Colonic mucosa (tissue), 4 donors: ENCODE measurements around the gene SULF2. TPM values are rescaled to one million over a fixed set of nuclear protein-coding genes. Genes with fewer than 3 reads are reported as not detected.

Experiments used
- DNase-seq: peaks from one replicate; pipeline ENCODE4 v3.0.0-alpha.2; 2020
- H3K27ac ChIP-seq: fragments of 200-600 bp; one replicate; pipeline ENCODE4 v1.8.0; 2021
- H3K27me3 ChIP-seq: fragments of 200-600 bp; one replicate; pipeline ENCODE4 v1.8.0; 2021
- H3K36me3 ChIP-seq: fragments of 200-600 bp; one replicate; pipeline ENCODE4 v1.8.0; 2021
- H3K4me1 ChIP-seq: fragments of 200-600 bp; one replicate; pipeline ENCODE4 v1.8.0; 2021; ENCODE audit warnings: mild to moderate bottlenecking
- H3K4me3 ChIP-seq: fragments of 200-600 bp; one replicate; pipeline ENCODE4 v1.8.0; 2021
- H3K9ac ChIP-seq, 2 donors: one replicate each; pipeline ENCODE4 v1.7.0; 2013; ENCODE audit warnings: control low read depth in 2 of 2, low read depth in 2 of 2, low read length in 2 of 2
- H3K9me3 ChIP-seq: fragments of 200-600 bp; one replicate; pipeline ENCODE4 v1.8.0; 2021
- intact Hi-C: fragments of 100-400 bp; cut with DNase I; formaldehyde crosslinking; loops from one replicate; pipeline ENCODE4 v1.14.1; 2022
- total RNA-seq, 2 donors: library from RNA; stranded (reverse); fragmentation: NEBNext Ultra II Directional in 1 of 2; extraction: Animal tissue kit (Norgen Biotek cat#: 25700) in 1 of 2; gene quantifications; one replicate each; pipeline ENCODE4 v1.2.1, GENCODE V29; 2021
- TF ChIP-seq, protein P1 (sequence below): fragments of 200-600 bp; IDR thresholded peaks from one replicate; pipeline ENCODE4 v1.8.0; 2022; ENCODE audit warnings: antibody characterized with exemption, mild to moderate bottlenecking
- donor health status: healthy.
- donor health status: DM: no; HTN: no; CAD: no.
- donor health status: DM: no; HTN: no; CAD: no.

The SULF2 gene
- total RNA-seq, 2 donors from 2014 or later: 97.9 to 153 TPM

DNA sequence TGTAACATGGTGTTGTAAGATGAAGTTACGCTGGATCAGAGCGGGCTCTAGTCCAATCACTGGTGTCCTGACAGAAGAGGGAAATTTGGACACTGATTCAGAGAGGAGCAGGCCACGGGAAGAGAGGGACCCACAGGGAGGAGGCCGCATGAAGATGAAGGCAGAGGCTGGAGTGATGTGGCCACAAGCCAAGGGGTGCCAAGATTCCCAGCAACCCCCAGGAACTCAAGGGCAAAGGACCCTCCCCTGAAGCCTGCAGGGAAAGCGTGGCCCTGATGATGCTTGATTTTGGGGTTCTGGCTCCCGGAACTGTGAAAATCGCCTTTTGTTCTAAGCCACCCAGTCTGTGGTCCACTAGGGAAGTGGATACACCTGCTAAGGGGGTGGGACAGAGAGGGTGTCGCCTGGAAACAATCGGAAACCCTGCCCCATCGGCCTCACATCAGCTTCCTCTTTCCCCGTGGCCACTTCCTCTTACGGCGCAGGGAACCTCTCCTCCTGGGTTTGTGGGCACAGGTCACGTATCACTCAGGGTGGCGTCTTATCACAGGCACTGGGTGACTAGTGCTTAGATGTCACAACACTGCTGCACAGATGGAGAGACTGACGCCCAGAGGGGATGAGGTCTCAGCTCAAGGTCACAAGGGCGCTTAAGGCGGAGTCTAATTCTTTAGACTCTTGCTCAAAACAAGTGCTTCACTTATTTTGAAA is 58.0 kb downstream of the SULF2 start:
- no peak overlapping the region for H3K9ac ChIP-seq
- DNase-seq: peak; percentile 49
- TF ChIP-seq, protein P1, sequence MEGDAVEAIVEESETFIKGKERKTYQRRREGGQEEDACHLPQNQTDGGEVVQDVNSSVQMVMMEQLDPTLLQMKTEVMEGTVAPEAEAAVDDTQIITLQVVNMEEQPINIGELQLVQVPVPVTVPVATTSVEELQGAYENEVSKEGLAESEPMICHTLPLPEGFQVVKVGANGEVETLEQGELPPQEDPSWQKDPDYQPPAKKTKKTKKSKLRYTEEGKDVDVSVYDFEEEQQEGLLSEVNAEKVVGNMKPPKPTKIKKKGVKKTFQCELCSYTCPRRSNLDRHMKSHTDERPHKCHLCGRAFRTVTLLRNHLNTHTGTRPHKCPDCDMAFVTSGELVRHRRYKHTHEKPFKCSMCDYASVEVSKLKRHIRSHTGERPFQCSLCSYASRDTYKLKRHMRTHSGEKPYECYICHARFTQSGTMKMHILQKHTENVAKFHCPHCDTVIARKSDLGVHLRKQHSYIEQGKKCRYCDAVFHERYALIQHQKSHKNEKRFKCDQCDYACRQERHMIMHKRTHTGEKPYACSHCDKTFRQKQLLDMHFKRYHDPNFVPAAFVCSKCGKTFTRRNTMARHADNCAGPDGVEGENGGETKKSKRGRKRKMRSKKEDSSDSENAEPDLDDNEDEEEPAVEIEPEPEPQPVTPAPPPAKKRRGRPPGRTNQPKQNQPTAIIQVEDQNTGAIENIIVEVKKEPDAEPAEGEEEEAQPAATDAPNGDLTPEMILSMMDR: no peak
- no peaks in the 10 kb centered on the region for H3K36me3 ChIP-seq
- H3K4me3 ChIP-seq: no peak overlapping the region
- intact Hi-C loops: loop anchor here (5.0 kb wide), 2 partner anchors 55 to 895 kb away; no protein-coding TSS in a partner anchor
- no peaks in the 10 kb centered on the region for H3K9me3 ChIP-seq
- no peaks in the 10 kb centered on the region for H3K27me3 ChIP-seq
- H3K27ac ChIP-seq: no peak overlapping the region
- no peaks in the 10 kb centered on the region for H3K4me1 ChIP-seq

DNA sequence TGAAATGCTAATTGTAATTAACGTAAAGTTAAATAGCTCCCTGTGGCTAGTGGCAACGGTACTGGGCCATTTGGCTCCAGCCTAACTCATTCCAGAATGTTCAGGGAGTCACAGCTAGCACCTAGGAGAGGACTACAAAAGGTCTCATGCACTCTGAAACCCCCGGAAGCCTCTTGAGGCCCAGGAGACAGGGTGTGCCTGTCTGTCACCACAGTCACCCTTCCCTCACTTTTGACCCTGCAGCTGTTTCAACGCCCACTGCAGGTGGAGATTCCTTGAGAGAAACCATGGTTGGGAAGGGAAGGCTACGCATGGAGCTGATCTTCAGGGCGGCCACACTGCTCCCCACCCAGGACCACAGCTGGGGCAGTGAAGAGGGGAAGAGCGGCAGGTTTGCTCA is 58.6 kb downstream of the SULF2 start:
- no peaks in the 10 kb centered on the region for H3K9me3 ChIP-seq
- no peak overlapping the region for H3K9ac ChIP-seq
- DNase-seq: no peak
- H3K27ac ChIP-seq: no peak overlapping the region
- intact Hi-C loops: loop anchor here (5.0 kb wide), 2 partner anchors 56 to 896 kb away; no protein-coding TSS in a partner anchor
- no peaks in the 10 kb centered on the region for H3K27me3 ChIP-seq
- no peaks in the 10 kb centered on the region for H3K4me1 ChIP-seq
- no peaks in the 10 kb centered on the region for H3K36me3 ChIP-seq
- no peak overlapping the region for H3K4me3 ChIP-seq
- TF ChIP-seq, protein P1: no peak

DNA sequence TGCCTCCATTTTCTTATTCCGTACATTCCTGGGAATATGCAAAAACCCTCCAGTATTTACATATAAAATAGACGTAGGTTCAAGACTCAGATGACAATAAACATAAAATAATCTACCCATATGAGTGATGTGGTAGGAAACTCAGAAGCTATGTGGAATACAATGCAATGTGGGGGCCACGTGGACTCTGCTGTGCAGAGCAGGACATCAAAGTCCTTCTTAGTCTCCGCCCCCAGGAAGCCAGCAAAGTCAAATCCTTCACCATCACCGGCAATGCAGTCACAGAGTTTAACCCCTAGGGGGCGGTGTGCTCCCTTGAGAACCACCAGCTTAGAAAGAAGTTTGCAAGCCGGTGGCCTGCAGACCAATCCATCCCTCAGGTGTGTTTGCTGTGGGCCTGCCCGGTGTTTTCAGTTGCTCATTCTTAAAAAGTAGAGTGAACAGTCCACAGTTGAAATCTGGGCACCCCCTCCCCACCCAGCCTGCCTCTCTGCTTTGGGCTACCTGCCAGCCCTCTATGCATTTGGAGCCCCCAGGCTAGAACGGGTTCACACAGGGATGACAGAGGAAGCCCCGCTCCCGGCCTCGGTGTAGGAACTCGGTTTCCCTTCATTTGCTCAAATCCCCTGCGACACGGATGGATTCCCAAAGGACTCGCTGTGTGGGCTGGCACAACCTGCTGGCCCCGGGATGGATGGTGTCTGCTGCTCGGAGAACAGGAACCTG is 59.9 kb downstream of the SULF2 start:
- H3K27ac ChIP-seq: no peak overlapping the region
- H3K9me3 ChIP-seq: no peaks in the 10 kb centered on the region
- peak; percentile 82 for DNase-seq
- no peak overlapping the region for H3K9ac ChIP-seq
- intact Hi-C loops: loop anchor here (5.0 kb wide), 2 partner anchors 57 to 897 kb away; no protein-coding TSS in a partner anchor
- TF ChIP-seq, protein P1: peak; percentile 97
- no peaks in the 10 kb centered on the region for H3K27me3 ChIP-seq
- H3K4me1 ChIP-seq: no peaks in the 10 kb centered on the region
- H3K4me3 ChIP-seq: no peak overlapping the region
- no peaks in the 10 kb centered on the region for H3K36me3 ChIP-seq

DNA sequence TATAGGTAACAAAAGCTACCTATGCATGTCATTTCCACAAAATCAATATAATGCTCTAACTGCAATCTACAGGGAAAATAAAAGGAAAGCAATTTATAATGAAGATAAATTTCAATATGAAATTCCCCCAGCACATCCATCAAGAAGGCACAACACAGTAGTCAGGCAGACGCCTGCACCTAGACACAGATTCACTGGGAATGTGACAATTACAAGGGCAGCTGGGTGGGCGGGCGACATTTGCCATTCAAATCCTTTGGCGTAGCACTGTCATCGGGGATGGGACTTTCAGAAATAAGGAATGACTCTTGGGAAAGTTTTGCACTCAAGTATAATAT is 60.4 kb downstream of the SULF2 start:
- H3K9ac ChIP-seq: no peak overlapping the region
- H3K4me3 ChIP-seq: no peak overlapping the region
- H3K9me3 ChIP-seq: no peaks in the 10 kb centered on the region
- intact Hi-C loops: loop anchor here (5.0 kb wide), 2 partner anchors 57 to 897 kb away; no protein-coding TSS in a partner anchor
- no peak overlapping the region for H3K27ac ChIP-seq
- no peaks in the 10 kb centered on the region for H3K36me3 ChIP-seq
- DNase-seq: no peak
- H3K27me3 ChIP-seq: no peaks in the 10 kb centered on the region
- no peaks in the 10 kb centered on the region for H3K4me1 ChIP-seq
- TF ChIP-seq, protein P1: no peak

DNA sequence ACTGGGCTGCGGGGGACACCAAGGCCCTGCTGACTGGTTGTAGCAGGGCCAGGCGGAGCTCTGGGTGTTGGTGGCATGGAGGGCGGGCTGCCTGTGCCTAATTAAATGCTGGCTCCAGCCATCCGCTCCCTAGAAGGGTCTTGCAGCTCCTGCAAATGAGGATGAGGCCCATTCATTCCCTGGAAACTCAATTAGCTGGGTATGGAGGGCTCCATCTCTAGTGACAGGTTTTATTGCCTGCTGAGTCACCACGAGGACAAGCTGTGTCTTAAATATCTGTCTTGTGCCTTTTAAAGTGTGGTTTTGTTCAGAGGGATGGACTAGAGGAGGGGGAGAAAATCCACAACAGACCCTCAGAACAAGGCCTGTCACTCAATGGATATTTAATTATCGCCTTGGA is 60.9 kb downstream of the SULF2 start:
- intact Hi-C loops: no loop called here

More for the DNA sequence above, 60.9 kb downstream of the SULF2 start:
- DNase-seq: no peak
- no peak overlapping the region for H3K27ac ChIP-seq
- TF ChIP-seq, protein P1: no peak
- no peaks in the 10 kb centered on the region for H3K9me3 ChIP-seq
- no peak overlapping the region for H3K4me3 ChIP-seq
- H3K27me3 ChIP-seq: no peaks in the 10 kb centered on the region
- H3K4me1 ChIP-seq: no peaks in the 10 kb centered on the region
- H3K36me3 ChIP-seq: no peaks in the 10 kb centered on the region
- H3K9ac ChIP-seq: no peak overlapping the region
